Testis (tissue), 2 donors: ENCODE measurements around the gene STAT3.
"Not testable (repeated sequence)": the region's sequence is repeated elsewhere in the genome, so short reads cannot be mapped to it uniquely, and the experiment has no call there.

Experiments used
- CTCF ChIP-seq, 3 experiments: fragments of 450-650 bp in 2 of 3; fragments of 200-600 bp in 1 of 3; sonication (generic) in 1 of 3; IDR thresholded peaks; one replicate each; pipeline ENCODE4 v1.5.1; 2016 to 2019; ENCODE audit warnings: antibody characterized with exemption in 3 of 3, mild to moderate bottlenecking in 2 of 3, moderate library complexity in 1 of 3
- POLR2A ChIP-seq: fragments of 450-650 bp; IDR thresholded peaks from one replicate; pipeline ENCODE4 v1.6.1; 2017; ENCODE audit warnings: antibody characterized with exemption, mild to moderate bottlenecking, moderate library complexity

- not testable (repeated sequence) for TF ChIP-seq POLR2A; CTCF (IDR thresholded peaks at IDR 0.05)
Observed at GRCh38 chr17:42297775-42298174, 90.5 kb downstream of the STAT3 start.
